Right ventricle myocardium inferior (tissue), 1 donor: ENCODE measurements around the gene PIM3. TPM values are rescaled to one million over a fixed set of nuclear protein-coding genes. Genes with fewer than 3 reads are reported as not detected.

Experiments
- ATAC-seq: fragments of 200-7000 bp; cut with Tn5 transposase; one replicate; pipeline ENCODE4 v1.9.1; 2020; ENCODE audit warnings: mild to moderate bottlenecking, moderate library complexity
- DNase-seq: peaks from one replicate; pipeline ENCODE4 v3.0.0; 2021; ENCODE audit errors: missing footprints
- intact Hi-C: fragments of 100-400 bp; cut with DNase I; formaldehyde crosslinking; loops from one replicate; pipeline ENCODE4 v1.11.0; 2022
- total RNA-seq: library from RNA; stranded (reverse); fragmentation: NEBNext Ultra II Directional; extraction: Animal tissue kit (Norgen Biotek cat#: 25700); gene quantifications from one replicate; pipeline ENCODE4 v1.2.1, GENCODE V29; 2021
- donor health status: DM: no; HTN: yes; CAD: no; lungs with severe emphysema.

Gene PIM3
- total RNA-seq, 1 donor from 2014 or later = 56.9 TPM

DNA sequence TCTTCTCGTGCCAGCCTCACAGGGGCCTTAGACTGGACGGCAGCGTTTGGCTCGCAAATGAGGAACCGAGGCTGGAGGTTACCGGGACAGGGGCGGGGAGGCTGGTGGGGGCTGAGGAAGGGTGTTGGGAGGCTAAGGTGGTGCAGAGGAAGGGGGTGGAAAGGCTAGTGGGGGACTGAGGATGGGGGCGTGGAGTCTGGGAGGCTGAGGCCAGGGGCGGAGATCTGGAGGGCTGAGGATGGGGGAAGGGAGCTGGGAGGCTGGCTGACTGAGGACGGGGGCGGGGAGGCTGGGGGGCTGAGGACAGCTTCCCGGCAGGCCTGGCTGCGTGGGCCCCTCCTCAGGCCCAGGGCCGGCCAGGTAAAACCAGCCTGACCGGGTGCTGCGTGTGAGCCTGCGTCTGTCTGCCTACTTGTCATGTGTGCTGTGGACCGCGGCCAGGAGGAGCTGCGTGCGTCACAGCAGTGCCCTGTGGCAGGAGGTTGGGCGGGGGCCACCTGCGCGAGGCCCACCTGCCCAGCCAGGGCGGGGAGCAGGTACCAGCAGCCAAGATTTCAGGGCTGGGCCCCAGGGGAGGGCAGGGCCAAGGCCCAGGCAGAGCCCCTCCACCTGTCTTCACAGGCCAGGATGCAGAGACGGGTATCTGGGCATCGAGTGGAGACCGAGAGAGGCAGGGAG lies 9.4 kb upstream of the PIM3 start:
- no peak for ATAC-seq
- peak; percentile 68 for DNase-seq
- intact Hi-C loops = no loop called here

DNA sequence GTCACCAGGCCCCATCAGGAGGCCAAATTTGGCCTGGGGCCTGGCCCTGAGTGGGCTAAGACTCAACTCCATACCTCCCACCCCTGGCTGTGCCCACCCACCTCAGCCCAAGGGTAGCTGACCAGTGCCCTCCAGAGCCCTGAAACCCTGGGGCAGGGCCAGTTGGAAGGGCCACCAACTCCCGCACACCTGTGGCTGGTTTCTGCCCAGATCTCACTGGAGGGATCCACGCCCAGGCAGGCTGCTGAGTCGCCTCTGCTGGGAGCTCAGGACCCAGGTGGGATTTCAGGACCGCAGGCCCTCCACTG lies 8.9 kb upstream of the PIM3 start:
- DNase-seq (no peak), ATAC-seq (no peak)
- intact Hi-C loops = no loop called here

DNA sequence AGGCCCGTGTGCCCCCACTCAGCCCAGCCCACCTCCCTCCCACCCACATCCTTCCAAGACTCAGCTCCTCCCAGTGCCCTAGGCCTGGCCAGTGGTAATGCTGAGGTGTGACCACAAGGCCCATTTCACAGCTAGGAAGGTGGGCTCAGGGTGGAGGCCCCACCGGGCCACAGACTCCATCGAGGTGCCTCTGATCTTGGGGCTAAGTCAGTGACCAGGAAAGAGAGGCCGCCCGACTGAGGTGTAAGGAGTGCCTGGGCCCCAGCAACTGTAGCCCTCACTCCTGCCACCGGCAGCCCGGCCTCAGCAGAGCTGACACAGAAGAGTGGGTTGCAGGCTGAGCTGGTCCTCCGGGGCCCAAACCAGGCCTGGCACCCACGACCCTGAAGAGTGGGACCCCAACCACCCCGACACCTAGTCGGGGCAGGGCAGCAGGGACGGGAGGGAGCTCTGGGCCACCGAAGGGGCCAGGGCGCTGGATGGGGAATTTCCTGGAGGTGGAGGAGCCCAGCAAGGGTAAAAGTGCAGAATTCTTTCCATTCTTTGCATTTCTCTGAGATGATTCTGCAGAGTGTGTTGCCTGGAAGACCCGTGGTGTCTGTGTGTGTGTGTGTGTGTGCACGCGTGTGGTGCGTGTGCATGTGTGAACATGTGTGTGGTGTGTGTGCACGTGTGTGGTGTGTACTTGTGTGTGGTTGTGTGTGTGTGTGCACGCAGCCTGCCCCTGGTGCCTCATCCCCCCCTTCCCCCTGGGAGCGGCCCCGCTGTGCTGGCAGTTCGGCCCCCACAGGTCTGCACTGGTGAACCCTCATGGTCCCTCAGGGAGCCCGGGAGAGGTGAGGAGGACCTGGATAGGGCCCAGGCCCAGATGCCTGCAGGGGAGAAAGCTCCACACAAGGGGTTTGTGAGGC lies 8.3 kb upstream of the PIM3 start:
- intact Hi-C loops = no loop called here
- DNase-seq (no peak), ATAC-seq (no peak)

DNA sequence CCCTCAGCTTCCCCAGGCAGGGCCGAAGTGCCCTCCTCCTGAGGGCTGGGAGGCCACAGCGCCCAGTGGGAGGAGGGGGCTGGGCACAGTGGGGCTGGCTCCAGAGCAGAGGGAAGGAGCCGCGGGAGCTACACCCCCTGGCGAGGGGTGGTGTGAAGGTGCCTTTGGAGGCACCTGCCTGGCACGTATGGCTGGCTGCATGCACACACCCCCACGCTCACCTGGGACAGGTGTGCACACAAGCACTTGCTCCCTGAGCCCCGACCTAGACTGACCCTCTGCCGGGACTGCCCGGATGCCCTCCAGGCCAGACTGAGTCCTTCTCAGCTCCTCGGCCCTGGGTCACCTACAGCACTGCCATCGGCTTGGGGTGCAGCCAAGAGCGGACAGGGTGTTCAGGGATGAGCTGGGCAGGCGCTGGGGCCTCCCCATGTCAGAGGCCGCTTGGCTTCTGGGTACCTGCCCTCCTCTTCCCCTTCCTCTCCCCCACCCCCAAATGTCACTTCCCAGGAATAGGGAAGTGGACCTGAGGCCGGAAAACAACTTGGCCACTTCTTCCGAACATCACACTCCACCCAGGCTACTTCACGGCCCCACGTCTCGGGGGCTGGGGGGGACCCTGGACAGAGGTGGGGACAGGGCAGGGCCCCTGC lies 7.4 kb upstream of the PIM3 start:
- DNase-seq (peak; percentile 83), ATAC-seq (peak; percentile 12)
- intact Hi-C loops = no loop called here

DNA sequence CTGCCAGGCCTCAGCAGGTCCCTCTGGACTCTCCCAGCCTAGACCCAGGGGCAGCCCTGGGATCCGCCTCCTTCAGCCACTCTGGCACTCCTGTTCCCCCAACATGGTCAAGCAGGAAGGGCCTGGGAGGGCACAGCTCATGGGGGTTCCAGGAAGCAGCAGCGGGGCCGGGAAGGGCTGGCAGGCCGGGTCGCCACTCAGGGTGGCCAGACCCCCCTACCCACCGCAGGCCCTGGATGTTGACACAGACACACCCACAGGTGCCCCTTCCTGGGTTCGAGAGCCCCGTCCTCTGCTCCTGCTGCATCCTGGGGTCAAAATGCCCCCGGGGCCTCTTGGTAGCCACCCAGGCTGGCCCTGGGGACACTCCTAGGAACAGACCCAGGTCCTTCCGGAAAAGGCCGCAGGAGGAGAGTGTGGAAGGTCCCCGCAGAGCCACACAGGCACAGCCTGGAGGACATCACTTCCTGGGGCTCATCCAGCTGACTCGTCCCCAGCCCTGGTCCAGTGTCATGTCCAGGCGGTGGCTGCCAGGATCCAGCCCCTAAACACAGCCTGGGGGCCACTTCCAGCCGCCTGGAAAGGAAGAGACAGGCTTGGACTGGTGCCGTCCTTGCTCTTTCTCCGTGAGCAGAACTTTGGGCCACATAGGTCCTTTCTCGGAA lies 6.8 kb upstream of the PIM3 start:
- intact Hi-C loops = no loop called here
- ATAC-seq = peak; percentile 26

DNA sequence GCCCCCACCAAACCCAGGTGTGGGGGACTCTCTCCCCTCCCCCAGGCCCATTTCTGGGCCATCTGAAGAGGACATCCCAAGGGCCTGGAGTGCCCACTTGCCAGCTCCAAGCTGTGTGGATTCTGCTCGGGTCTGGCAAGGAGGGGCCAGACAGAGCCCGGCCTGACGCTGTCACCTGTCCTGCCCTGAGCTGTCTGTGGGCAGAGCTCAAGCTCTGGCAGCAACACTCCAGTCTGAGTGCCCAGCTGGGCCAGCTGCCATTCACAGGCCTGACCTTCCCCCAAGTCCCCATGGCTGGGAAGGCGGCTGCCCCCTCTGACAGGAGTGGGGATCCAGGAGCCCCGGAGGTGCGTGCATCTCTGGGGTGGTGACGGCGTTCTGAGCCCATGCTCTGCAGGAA lies 6.2 kb upstream of the PIM3 start:
- intact Hi-C loops = no loop called here
- DNase-seq (peak; percentile 76), ATAC-seq (peak; percentile 83)

More for the DNA sequence above, 6.8 kb upstream of the PIM3 start:
- peak; percentile 79 for DNase-seq

DNA sequence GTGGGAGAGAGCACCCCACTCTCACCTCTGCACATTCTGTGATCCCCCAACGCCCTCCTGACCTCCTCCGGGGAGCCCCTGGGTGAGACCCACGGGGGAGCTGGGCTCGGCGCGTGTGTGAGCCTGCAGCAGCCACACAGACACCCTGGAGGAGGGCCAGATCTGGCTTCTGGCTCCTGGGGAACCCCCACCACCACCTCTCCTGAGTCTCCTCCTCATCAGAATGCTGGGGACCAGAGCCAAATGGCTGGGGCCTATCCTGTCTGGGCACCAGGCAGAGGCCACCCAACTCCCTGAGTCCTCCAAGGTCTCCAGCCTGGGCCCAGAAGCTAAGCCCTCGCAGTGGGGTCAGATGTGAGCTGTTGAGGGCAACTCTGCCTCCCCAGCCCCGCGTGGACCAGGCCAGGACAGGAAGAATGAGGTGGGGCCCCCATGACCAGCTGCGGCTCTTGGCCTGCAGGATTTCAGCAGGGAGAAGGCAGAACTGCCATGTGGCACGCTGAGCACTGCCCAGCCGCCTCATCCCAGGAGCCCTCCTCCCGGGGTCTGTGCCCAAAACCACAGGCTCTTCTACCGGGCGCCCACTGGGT lies 5.5 kb upstream of the PIM3 start:
- DNase-seq (peak; percentile 71), ATAC-seq (no peak)

DNA sequence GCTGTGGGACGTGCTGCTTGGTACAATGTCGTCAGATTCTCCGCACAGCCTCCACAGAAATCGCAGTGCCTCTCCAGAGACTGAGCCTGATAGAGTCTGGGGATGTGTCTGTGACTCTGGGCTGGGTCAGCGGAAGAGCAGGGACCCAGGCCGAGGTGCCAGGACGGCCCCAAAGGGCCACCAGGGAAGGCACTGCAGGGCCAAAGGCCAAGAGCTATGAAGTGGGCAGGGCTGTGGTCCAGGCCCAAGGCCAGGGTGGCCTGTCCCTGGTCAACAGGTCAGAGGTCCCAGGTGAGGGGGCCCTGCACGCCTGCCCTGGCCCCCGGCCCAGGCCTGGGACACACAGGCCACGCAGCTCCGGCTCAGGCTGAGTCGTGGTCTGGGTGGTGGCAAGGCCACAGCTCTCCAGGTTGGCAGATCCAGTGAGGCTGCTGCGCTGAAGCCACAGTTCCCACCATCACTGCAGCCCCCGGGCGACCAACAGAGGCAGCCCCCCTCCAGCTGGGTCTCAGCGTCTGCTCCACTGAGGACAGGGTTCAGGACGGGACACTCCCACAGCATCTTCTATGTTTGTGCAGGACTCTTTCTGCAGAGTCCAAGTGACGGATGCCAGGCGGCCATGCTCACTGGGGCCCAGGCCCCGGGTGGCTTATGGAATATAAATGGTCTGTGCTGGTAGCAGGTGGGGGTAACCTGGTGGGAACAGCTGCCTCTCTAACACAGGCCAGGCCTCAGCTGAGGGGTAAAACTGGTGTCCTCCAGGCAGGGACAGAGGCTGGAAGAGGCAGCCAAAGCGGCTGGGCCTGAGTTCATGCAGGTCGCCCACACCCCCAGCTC lies 4.8 kb upstream of the PIM3 start:
- ATAC-seq (no peak), DNase-seq (peak; percentile 64)
- intact Hi-C loops = no loop called here

More for the DNA sequence above, 5.5 kb upstream of the PIM3 start:
- intact Hi-C loops = no loop called here

DNA sequence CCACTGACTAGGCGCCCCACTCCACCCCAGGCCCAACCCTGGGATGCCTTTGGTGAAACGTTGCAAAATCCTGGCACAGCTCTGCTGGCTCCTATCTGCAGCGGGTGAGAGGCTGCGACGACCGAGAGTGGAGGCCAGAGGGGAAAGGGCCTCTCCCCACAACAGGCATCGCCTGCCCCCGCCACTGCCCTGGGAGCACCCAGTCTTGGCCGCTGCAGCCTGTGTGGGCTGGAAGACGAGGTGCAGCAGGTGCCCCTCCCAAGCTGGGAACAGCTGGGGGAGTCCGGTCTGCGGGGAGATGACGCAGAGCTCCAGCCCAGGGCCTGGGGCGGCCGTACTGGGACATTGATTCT lies 4.2 kb upstream of the PIM3 start:
- ATAC-seq (no peak), DNase-seq (peak; percentile 71)
- intact Hi-C loops = no loop called here

DNA sequence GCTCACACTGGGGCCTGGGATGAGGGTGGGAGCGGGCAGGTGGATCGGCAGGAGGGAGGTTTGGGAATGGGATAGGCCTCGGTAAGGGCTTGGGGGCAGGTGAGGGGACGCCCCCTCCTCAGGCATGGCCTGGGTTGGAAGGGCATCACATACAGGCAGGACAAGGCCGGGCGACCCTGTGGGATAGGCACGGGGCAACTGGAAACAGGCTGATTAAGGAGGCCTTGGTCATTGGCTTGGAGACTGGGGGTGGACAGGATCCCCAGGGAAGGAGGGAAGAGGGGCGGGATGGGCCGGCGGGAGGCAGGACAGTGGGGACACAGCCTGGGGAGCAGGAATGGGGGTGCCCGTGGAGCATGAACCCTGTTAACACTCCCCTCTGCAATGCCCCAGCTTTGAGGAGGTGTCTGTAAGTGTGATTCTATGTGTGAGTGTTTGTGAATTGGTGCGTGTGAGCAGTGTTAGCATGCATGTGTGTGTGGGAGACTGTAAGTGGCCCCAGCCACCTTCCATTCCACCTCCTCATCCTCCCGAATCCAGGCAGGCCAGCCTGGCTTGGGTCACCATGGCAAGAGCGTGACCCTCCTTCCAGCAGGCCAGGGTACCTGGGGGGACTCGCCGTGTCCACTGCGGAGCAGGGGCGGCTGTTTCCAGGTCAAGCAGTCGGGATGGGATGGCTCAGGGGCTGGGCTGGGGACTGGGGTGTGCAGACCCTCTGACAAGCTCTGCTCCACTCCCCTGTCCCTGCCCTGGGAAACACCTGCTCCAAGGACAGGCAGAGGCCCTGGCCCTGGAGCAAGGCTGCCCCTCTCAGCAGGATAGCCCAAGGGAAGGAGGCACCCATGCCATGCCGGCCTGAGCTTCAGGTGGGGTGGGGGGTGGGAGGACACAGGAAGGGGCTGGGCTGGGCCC lies 3.4 kb upstream of the PIM3 start:
- peak; percentile 63 for DNase-seq
- ATAC-seq = no peak
- intact Hi-C loops = no loop called here

DNA sequence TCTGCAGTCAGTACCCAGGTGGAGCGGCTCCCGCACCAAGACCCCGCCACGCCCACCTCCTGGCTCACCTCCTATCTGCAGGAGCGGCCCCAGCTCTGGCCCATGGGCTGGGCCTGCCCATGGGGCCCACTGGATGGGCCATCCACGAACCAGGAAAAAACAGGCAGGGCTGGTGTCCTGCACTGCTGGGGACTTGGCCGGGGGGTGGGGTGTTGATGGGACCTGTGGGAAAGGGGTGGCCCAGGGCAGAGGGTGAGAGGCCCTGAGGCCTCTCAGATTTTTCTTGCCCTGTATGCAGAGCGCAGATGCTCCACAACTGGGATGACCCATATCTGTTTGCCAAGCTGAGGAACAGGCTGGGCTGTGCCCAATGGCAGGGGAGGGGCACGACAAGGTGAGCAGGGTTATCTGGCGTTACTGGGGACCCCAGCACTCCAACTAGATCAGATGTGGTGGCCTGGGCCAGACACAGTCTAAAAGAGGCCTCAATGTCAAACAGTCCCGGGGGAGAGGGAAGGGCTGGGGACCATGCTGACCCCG lies 2.7 kb upstream of the PIM3 start:
- peak; percentile 50 for DNase-seq
- intact Hi-C loops = no loop called here
- ATAC-seq = no peak

DNA sequence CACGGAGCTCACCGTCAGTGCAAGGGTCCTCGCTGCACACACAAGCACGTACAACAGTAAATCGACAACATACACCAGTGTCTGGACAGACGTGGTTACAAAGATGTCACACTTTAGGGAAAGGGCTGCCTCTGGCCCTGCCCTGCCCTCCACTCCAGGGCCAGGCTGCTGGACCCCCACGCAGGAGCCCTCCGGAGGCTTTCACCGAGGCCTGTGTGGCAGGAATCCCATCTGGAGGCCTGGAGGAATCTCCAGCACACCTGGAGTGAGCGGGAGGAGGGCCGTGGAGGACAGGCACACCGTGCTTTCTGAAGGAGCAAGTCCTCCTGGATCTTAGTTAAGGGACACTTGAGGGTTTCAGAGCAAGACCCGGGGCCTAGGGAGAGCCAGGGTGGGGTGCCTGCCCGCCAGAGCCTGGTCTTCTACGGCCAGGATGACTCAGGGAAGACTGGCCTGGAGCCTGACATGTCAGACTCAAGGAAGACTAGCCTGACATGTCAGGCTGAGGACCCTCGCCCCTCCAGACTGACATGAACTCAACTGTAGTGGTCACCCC lies 2.1 kb upstream of the PIM3 start:
- intact Hi-C loops = no loop called here
- ATAC-seq (no peak), DNase-seq (peak; percentile 59)

DNA sequence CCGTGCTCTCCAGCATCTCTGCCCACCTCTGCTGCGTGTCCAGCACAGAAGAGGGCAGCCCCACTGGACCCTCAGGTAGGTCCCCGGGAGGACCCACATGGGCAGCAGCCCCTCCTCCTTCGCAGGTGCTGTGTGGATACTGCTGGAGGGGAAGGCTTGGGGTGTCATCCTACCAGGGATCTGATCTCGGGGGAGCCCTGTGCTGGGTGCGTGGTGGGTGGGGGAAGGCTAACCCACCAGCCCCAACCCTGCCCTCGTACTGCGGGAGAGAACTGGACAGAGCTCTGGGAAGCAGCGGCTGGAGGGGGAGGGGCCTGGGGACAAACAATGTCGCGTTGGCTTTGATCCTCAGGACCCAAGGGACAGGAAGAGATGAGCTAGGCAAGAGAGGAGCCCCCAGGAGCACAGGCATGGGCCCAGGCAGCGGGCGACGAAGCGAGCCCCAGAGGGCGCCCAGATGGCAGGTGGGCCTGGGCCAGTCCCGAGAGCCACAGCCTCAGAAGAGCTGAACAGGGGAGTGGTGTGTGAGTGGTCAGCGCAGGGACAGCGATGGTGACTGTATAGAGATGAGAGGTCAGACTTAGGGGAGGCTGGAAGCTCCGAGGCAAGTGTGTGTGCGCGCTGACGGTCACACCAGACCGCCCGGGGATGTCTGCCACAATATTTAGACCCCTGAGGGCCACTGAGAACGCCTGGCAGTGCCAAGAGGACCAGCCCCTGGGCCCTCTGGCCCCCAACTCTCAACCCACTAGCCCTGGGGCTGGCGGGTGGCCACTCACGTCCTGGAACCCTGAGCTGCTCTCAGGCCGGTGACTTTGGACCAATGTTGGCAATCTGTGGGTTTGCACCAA lies 1.4 kb upstream of the PIM3 start:
- DNase-seq (peak; percentile 46), ATAC-seq (no peak)
- intact Hi-C loops = no loop called here

DNA sequence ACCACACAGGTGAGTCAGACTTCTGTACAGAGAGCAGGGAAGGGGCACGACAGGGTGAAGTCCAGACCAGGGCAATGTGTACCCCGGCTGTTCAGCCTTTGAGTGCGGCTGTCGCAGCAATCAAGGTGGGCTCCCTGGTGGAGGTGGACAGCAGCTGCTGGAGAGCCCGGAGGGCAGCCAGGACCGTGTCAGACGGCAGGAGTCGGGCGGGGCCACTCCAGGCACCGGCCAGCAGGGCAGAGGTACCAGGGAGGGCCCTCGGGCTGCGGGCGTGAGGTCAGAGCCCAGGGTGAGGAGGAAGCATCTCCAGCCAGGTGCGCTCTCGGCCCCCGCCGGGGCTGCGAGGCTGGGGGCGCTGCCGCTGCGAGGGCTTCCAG lies 802 bp upstream of the PIM3 start:
- ATAC-seq = peak; percentile 1
- no peak for DNase-seq
- intact Hi-C loops = loop anchor here (1.0 kb wide), 1 partner anchor 23 kb away; no protein-coding TSS in a partner anchor

DNA sequence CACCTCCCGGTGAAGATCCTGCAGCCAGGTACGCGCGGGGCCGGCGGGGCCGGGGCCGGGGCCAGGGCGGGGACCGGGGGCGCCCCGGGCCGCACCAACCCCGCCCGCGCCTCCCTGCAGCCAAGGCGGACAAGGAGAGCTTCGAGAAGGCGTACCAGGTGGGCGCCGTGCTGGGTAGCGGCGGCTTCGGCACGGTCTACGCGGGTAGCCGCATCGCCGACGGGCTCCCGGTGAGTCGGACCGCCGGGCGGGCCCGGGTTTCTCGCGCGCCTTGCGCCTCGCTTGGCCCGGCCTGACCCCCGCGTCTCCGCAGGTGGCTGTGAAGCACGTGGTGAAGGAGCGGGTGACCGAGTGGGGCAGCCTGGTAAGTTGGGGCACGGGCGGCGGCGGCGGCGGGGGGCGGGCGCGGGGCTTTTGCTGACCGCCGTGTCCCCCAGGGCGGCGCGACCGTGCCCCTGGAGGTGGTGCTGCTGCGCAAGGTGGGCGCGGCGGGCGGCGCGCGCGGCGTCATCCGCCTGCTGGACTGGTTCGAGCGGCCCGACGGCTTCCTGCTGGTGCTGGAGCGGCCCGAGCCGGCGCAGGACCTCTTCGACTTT lies 531 bp downstream of the PIM3 start:
- peak; percentile 81 for DNase-seq
- ATAC-seq = no peak
- intact Hi-C loops = no loop called here
